Measurements from ENCODE around the gene MC1R. TPM values are rescaled to one million over a fixed set of nuclear protein-coding genes. Genes with fewer than 3 reads are reported as not detected.

The MC1R gene
- polyA plus RNA-seq, 2 of the 4 experiments (the other 2 are of a cell fraction) = 7.4 to 8.0 TPM

GRCh38 chr16:89892055-89892630 is 26.5 kb upstream of the MC1R start:
- DNase-seq (ENCODE audit: low read depth in 1 of 2, low spot score in 1 of 2) (no peak), ATAC-seq (peak; percentile 56 to 57; a peak in 5 of 6 replicates), FAIRE-seq (no peak)
- CTCF ChIA-PET = interaction anchor here (0.8 to 2.3 kb wide), 3 partner anchors 16 to 192 kb away, joined by 3 to 6 read pairs (median 6); no protein-coding TSS in a partner anchor
- Histone ChIP-seq H3K27ac (no peak overlapping the region), H3K4me2 (no peak overlapping the region), H3K9me3 (no peaks in the 10 kb centered on the region), H3K4me3 (no peak overlapping the region), H3K4me1 (no peaks in the 10 kb centered on the region)
- POLR2A ChIA-PET = no interaction called here
- WGBS (ENCODE audit: missing lambda C conversion rate) = 91% methylated on average over 14 of the region's 18 CpGs
- TF ChIP-seq ELK1 (IDR thresholded peaks at IDR 0.05; ENCODE audit: low read depth, low read length) (no peak), ESRRA (IDR thresholded peaks at IDR 0.05; ENCODE audit: borderline replicate concordance, low read length) (no peak), EHMT2 (IDR thresholded peaks at IDR 0.05; ENCODE audit: low read depth) (no peak), PHF8 (IDR thresholded peaks at IDR 0.05; ENCODE audit: borderline replicate concordance, low read depth) (no peak), RCOR1 (IDR thresholded peaks at IDR 0.05; ENCODE audit: low read depth, low read length) (no peak), ATOH8 (CRISPR knock-in tag; IDR thresholded peaks at IDR 0.05; ENCODE audit: low read depth) (no peak), MAFK (IDR thresholded peaks at IDR 0.05; ENCODE audit: partially characterized antibody) (no peak), SREBF2 (IDR thresholded peaks at IDR 0.05) (no peak), RNF2 (IDR thresholded peaks at IDR 0.05; ENCODE audit: borderline replicate concordance, low read depth) (no peak), NFE2L2 (conservative IDR thresholded peaks at IDR 0.05; ENCODE audit: low read length) (no peak), ZFP36 (IDR thresholded peaks at IDR 0.05; ENCODE audit: borderline replicate concordance, partially characterized antibody) (no peak), CHD2 (IDR thresholded peaks at IDR 0.05; ENCODE audit: low read length, partially characterized antibody) (no peak), HEYL (CRISPR knock-in tag; IDR thresholded peaks at IDR 0.05) (no peak), ZNF302 (CRISPR knock-in tag; IDR thresholded peaks at IDR 0.05) (no peak), HMGXB4 (CRISPR knock-in tag; IDR thresholded peaks at IDR 0.05; ENCODE audit: borderline replicate concordance) (no peak), JUN (IDR thresholded peaks at IDR 0.05) (no peak)

GRCh38 chr16:89892635-89893034 is 26.0 kb upstream of the MC1R start:
- H3K9me3 ChIP-seq = no peaks in the 10 kb centered on the region
- no peak for ATAC-seq
- ChIA-PET CTCF (interaction anchor here (0.8 to 3.5 kb wide), 5 partner anchors 10 to 31 kb away, joined by 3 to 19 read pairs (median 6); no protein-coding TSS in a partner anchor), POLR2A (no interaction called here)
- no peak overlapping the region for H3K4me3 ChIP-seq
- no peak for FAIRE-seq
- H3K27ac ChIP-seq = no peak overlapping the region
- no peak for DNase-seq (ENCODE audit: low read depth in 1 of 2, low spot score in 1 of 2)
- TF ChIP-seq CHD4 (IDR thresholded peaks at IDR 0.05; ENCODE audit: borderline replicate concordance) = no peak
- H3K4me2 ChIP-seq = no peak overlapping the region
- 91% methylated on average over 8 of the region's 9 CpGs for WGBS (ENCODE audit: missing lambda C conversion rate)
- H3K4me1 ChIP-seq = no peaks in the 10 kb centered on the region

Data from A549 (cell line).